ENCODE measurements around the gene ZNF429. TPM values are rescaled to one million over a fixed set of nuclear protein-coding genes. Genes with fewer than 3 reads are reported as not detected.

Gene ZNF429
- total and polyA plus RNA-seq, 2 donors (not counting 3 experiments of a cell fraction or from before 2014, with no cell fraction given): 2.1 to 2.6 TPM

DNA sequence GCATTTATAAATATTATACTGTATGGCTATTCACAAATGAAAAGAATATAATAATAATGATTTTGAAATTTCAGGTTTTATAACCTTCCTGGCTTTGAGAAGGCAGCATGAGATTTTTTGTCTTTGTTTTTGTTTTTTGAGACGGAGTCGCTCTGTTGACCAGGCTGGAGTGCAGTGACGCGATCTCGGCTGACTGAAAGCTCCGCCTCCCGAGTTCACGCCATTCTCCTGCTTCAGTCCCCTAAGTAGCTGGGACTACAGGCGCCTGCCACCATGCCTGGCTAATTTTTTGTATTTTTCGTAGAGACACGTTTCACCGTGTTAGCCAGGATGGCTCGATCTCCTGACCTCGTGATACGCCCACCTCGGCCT lies 64.1 kb downstream of the ZNF429 start:
- Histone ChIP-seq H2AFZ (ENCODE audit: low read depth, low read length) (no peak overlapping the region), H3K79me2 (ENCODE audit: control insufficient read depth, insufficient read depth, low read length) (no peaks in the 10 kb centered on the region), H4K20me1 (replicated peaks; ENCODE audit: control insufficient read depth, extremely low read depth, insufficient read depth, low read length) (no peaks in the 10 kb centered on the region), H3K4me1 (ENCODE audit: control insufficient read depth, extremely low read depth, insufficient read depth, low read length) (no peaks in the 10 kb centered on the region), H3K27ac (ENCODE audit: insufficient read depth, low read depth, low read length) (no peak overlapping the region), H3K9me1 (replicated peaks; ENCODE audit: control insufficient read depth, extremely low read depth, insufficient read depth, low read length) (no peaks in the 10 kb centered on the region), H3K9me3 (replicated peaks; ENCODE audit: control insufficient read depth, insufficient read depth, low read length) (peaks cover 12% of the 10 kb centered on the region), H3K4me2 (ENCODE audit: insufficient read depth, low read length) (no peak overlapping the region), H3K9ac (replicated peaks; ENCODE audit: extremely low read depth, insufficient read depth, low read length) (no peak overlapping the region), H3K27me3 (ENCODE audit: control insufficient read depth in 2 of 2, insufficient read depth in 2 of 2, low read length in 2 of 2) (no peaks in the 10 kb centered on the region), H3K4me3 (replicated peaks in 1 of 3; ENCODE audit: insufficient read depth in 1 of 3, low read depth in 1 of 3, low read length in 3 of 3) (no peak overlapping the region), H3K36me3 (ENCODE audit: control insufficient read depth in 2 of 2, extremely low read depth in 1 of 2, insufficient read depth in 2 of 2, low read length in 2 of 2) (no peaks in the 10 kb centered on the region)
- CTCF ChIA-PET: no interaction called here
- TF ChIP-seq MYC (IDR thresholded peaks at IDR 0.05; ENCODE audit: low read depth, low read length) (no peak), POLR2AphosphoS5 (IDR thresholded peaks at IDR 0.05; ENCODE audit: insufficient read depth, low read depth, low read length) (no peak), FOS (IDR thresholded peaks at IDR 0.05; ENCODE audit: borderline replicate concordance, insufficient read depth, low read length) (no peak), EZH2 (IDR thresholded peaks at IDR 0.05; ENCODE audit: borderline replicate concordance, low read depth, low read length, severe bottlenecking) (no peak), JUN (IDR thresholded peaks at IDR 0.05; ENCODE audit: borderline replicate concordance, insufficient read depth, insufficient read length, low read depth) (no peak), GATA2 (IDR thresholded peaks at IDR 0.05; ENCODE audit: insufficient read depth, insufficient read length, low read depth, low read length) (no peak), POLR2A (IDR thresholded peaks at IDR 0.05; ENCODE audit: low read depth, low read length) (no peak)
- TF ChIP-seq, protein P1, sequence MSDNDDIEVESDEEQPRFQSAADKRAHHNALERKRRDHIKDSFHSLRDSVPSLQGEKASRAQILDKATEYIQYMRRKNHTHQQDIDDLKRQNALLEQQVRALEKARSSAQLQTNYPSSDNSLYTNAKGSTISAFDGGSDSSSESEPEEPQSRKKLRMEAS (IDR thresholded peaks at IDR 0.05; ENCODE audit: insufficient read depth, insufficient read length): no peak
- TF ChIP-seq, protein P2, sequence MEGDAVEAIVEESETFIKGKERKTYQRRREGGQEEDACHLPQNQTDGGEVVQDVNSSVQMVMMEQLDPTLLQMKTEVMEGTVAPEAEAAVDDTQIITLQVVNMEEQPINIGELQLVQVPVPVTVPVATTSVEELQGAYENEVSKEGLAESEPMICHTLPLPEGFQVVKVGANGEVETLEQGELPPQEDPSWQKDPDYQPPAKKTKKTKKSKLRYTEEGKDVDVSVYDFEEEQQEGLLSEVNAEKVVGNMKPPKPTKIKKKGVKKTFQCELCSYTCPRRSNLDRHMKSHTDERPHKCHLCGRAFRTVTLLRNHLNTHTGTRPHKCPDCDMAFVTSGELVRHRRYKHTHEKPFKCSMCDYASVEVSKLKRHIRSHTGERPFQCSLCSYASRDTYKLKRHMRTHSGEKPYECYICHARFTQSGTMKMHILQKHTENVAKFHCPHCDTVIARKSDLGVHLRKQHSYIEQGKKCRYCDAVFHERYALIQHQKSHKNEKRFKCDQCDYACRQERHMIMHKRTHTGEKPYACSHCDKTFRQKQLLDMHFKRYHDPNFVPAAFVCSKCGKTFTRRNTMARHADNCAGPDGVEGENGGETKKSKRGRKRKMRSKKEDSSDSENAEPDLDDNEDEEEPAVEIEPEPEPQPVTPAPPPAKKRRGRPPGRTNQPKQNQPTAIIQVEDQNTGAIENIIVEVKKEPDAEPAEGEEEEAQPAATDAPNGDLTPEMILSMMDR (IDR thresholded peaks at IDR 0.05; ENCODE audit: extremely low read depth in 1 of 2, insufficient read depth in 1 of 2, low read depth in 1 of 2, low read length in 2 of 2): no peak
- no TSS peak for BruUV-seq (replicated peaks)
- FAIRE-seq (no peak), DNase-seq (ENCODE audit: low read depth, low spot score) (no peak)
- intact Hi-C loops (cut with micrococcal nuclease): no loop called here
- POLR2A ChIA-PET: no interaction called here
- dilution Hi-C loops (cut with MboI; ENCODE audit: extremely low pct_ligation_motif_present, low sequenced_read_pairs): no loop called here

Measured in endothelial cell of umbilical vein (primary cell).